RWPE2 (cell line): ENCODE data around the gene DRC3.

Experiments used
- ATAC-seq: fragments of 200-7000 bp; cut with Tn5 transposase; 3 replicates; pipeline ENCODE4 v1.9.1; 2021; ENCODE audit warnings: low read depth
- DNase-seq: peaks from one replicate; pipeline ENCODE4 v3.0.0-alpha.2; 2020; ENCODE audit warnings: low spot score
- H3K27ac ChIP-seq: fragments of 450-650 bp; 2 replicates; pipeline ENCODE4 v1.5.1; 2017; ENCODE audit warnings: mild to moderate bottlenecking; ENCODE audit not compliant: poor library complexity, severe bottlenecking
- H3K27me3 ChIP-seq: fragments of 250-450 bp; sonication (Bioruptor Pico); 2 replicates; pipeline ENCODE4 v1.5.1; 2021; ENCODE audit warnings: mild to moderate bottlenecking, moderate library complexity; ENCODE audit not compliant: insufficient read depth, poor library complexity, severe bottlenecking
- H3K36me3 ChIP-seq: fragments of 250-450 bp; sonication (Bioruptor Pico); 2 replicates; pipeline ENCODE4 v1.5.1; 2020; ENCODE audit warnings: low read depth, mild to moderate bottlenecking, moderate library complexity
- H3K4me1 ChIP-seq: fragments of 250-450 bp; sonication (Bioruptor Pico); 2 replicates; pipeline ENCODE4 v1.5.1; 2021; ENCODE audit warnings: mild to moderate bottlenecking, moderate library complexity; ENCODE audit not compliant: insufficient read depth, poor library complexity, severe bottlenecking
- H3K4me3 ChIP-seq: fragments of 250-450 bp; sonication (Bioruptor Pico); 2 replicates; pipeline ENCODE4 v1.5.1; 2021; ENCODE audit warnings: mild to moderate bottlenecking, moderate library complexity; ENCODE audit not compliant: severe bottlenecking
- H3K9me3 ChIP-seq: fragments of 250-450 bp; sonication (Bioruptor Pico); 2 replicates; pipeline ENCODE4 v1.5.1; 2021; ENCODE audit warnings: mild to moderate bottlenecking, moderate library complexity; ENCODE audit not compliant: severe bottlenecking
- TF ChIP-seq, protein P1 (sequence below): fragments of 450-650 bp; IDR thresholded peaks from one replicate; pipeline ENCODE4 v1.5.1; 2017; ENCODE audit warnings: mild to moderate bottlenecking, moderate library complexity; ENCODE audit not compliant: poor library complexity, severe bottlenecking

Gene DRC3

GRCh38 chr17:18055597-18055996, 82.9 kb downstream of the DRC3 start:
- no peak overlapping the region for H3K4me3 ChIP-seq
- H3K27ac ChIP-seq, result no peak overlapping the region
- no peaks in the 10 kb centered on the region for H3K9me3 ChIP-seq
- no peak for ATAC-seq
- TF ChIP-seq, protein P1, sequence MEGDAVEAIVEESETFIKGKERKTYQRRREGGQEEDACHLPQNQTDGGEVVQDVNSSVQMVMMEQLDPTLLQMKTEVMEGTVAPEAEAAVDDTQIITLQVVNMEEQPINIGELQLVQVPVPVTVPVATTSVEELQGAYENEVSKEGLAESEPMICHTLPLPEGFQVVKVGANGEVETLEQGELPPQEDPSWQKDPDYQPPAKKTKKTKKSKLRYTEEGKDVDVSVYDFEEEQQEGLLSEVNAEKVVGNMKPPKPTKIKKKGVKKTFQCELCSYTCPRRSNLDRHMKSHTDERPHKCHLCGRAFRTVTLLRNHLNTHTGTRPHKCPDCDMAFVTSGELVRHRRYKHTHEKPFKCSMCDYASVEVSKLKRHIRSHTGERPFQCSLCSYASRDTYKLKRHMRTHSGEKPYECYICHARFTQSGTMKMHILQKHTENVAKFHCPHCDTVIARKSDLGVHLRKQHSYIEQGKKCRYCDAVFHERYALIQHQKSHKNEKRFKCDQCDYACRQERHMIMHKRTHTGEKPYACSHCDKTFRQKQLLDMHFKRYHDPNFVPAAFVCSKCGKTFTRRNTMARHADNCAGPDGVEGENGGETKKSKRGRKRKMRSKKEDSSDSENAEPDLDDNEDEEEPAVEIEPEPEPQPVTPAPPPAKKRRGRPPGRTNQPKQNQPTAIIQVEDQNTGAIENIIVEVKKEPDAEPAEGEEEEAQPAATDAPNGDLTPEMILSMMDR, result no peak
- no peaks in the 10 kb centered on the region for H3K27me3 ChIP-seq
- H3K4me1 ChIP-seq, result peaks cover 4% of the 10 kb centered on the region
- H3K36me3 ChIP-seq, result peaks cover 47% of the 10 kb centered on the region
- DNase-seq, result no peak

DNA sequence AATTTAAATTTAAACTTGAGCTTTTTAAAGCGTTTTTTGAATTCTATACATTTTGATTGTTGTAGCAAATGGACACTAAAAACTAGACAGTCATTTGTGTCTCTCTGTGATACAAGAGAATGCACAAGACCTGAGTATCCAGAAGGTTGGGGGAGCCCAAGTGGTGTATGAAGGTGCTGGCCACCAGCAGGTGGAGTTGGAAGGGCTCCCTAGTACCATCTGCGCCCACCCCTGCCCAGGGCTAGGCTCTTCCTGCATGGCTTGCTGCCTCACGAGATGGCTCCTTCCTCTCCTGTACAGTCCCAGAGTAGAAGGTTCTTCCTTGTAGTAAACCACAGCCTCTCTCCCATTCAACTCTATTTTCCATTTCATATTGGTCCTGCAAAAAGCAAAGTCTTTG, 83.6 kb downstream of the DRC3 start:
- Histone ChIP-seq H3K4me1 (peaks cover 4% of the 10 kb centered on the region), H3K36me3 (peaks cover 45% of the 10 kb centered on the region), H3K9me3 (no peaks in the 10 kb centered on the region), H3K4me3 (no peak overlapping the region), H3K27me3 (no peaks in the 10 kb centered on the region), H3K27ac (no peak overlapping the region)
- TF ChIP-seq, protein P1, result no peak
- ATAC-seq (no peak), DNase-seq (no peak)

GRCh38 chr17:18059283-18059682, 86.6 kb downstream of the DRC3 start:
- TF ChIP-seq, protein P1, result no peak
- DNase-seq (no peak), ATAC-seq (no peak)
- peaks cover 4% of the 10 kb centered on the region for H3K4me1 ChIP-seq
- no peak overlapping the region for H3K4me3 ChIP-seq
- H3K9me3 ChIP-seq, result no peaks in the 10 kb centered on the region
- peaks cover 58% of the 10 kb centered on the region for H3K36me3 ChIP-seq
- H3K27ac ChIP-seq, result peak overlapping the region; percentile 33
- no peaks in the 10 kb centered on the region for H3K27me3 ChIP-seq

GRCh38 chr17:18064053-18064452, 91.4 kb downstream of the DRC3 start:
- no peak overlapping the region for H3K27ac ChIP-seq
- no peak overlapping the region for H3K4me3 ChIP-seq
- no peaks in the 10 kb centered on the region for H3K27me3 ChIP-seq
- DNase-seq (no peak), ATAC-seq (no peak)
- TF ChIP-seq, protein P1, result no peak
- H3K4me1 ChIP-seq, result peaks cover 3% of the 10 kb centered on the region
- no peaks in the 10 kb centered on the region for H3K9me3 ChIP-seq
- peaks cover 38% of the 10 kb centered on the region for H3K36me3 ChIP-seq

DNA sequence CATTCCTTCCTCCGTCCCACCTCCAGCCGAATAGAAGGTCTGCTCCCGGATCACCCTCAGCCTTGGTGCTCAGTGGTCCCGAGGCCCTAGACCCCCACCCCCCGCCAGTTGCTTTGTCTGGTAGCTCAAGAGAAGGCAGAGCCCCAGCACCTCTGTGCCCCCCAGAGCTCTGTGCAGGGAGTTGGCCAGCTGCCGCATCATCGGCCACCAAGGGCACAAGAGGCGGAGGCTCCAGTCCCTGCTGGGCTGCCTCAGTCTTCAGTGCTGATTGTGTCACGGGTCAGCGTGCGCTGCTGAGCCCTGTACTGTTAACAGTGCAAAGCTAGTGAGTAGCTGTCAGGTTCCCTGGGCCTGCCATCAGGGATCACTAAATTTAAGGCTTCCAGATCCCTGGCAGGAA, 92.9 kb downstream of the DRC3 start:
- no peaks in the 10 kb centered on the region for H3K9me3 ChIP-seq
- no peaks in the 10 kb centered on the region for H3K4me1 ChIP-seq
- no peaks in the 10 kb centered on the region for H3K27me3 ChIP-seq
- DNase-seq (no peak), ATAC-seq (no peak)
- peaks cover 31% of the 10 kb centered on the region for H3K36me3 ChIP-seq
- no peak overlapping the region for H3K27ac ChIP-seq
- H3K4me3 ChIP-seq, result no peak overlapping the region
- TF ChIP-seq, protein P1, result no peak
